GM19468 (cell line): ENCODE data around the gene TRAF3.

Source experiments
- ATAC-seq: cut with Tn5 transposase; IDR thresholded peaks from one replicate; pipeline ENCODE4 v1.9.1; 2021; ENCODE audit warnings: mild to moderate bottlenecking, moderate library complexity, moderate number of reproducible peaks; ENCODE audit not compliant: unreplicated experiment; ENCODE audit errors: extremely low read depth

TRAF3 gene

GRCh38 chr14:102943979-102944378, 166.7 kb downstream of the TRAF3 start:
- no peak for ATAC-seq

- no peak for ATAC-seq
Observed at GRCh38 chr14:102944448-102945330, 167.4 kb downstream of the TRAF3 start.

GRCh38 chr14:102945346-102946130, 168.3 kb downstream of the TRAF3 start:
- no peak for ATAC-seq

GRCh38 chr14:102947321-102948103, 170.3 kb downstream of the TRAF3 start:
- no peak for ATAC-seq

- ATAC-seq, result no peak
Observed at GRCh38 chr14:102948698-102949061, 171.4 kb downstream of the TRAF3 start.

GRCh38 chr14:102949062-102949800, 172.0 kb downstream of the TRAF3 start:
- ATAC-seq, result no peak

- ATAC-seq, result no peak
Observed at GRCh38 chr14:102949801-102950451, 172.7 kb downstream of the TRAF3 start.

- no peak for ATAC-seq
Observed at GRCh38 chr14:102951034-102951433, 173.8 kb downstream of the TRAF3 start.

- ATAC-seq, result no peak
Observed at GRCh38 chr14:102951799-102952198, 174.6 kb downstream of the TRAF3 start.

- ATAC-seq, result no peak
Observed at GRCh38 chr14:102952276-102952675, 175.0 kb downstream of the TRAF3 start.

GRCh38 chr14:102953100-102953499, 175.9 kb downstream of the TRAF3 start:
- ATAC-seq, result no peak

GRCh38 chr14:102954081-102954789, 177.0 kb downstream of the TRAF3 start:
- ATAC-seq, result no peak

GRCh38 chr14:102955636-102956408, 178.6 kb downstream of the TRAF3 start:
- ATAC-seq, result no peak

- no peak for ATAC-seq
Observed at GRCh38 chr14:102957222-102957621, 180.0 kb downstream of the TRAF3 start.

- no peak for ATAC-seq
Observed at GRCh38 chr14:102958461-102958860, 181.2 kb downstream of the TRAF3 start.
